Tibial nerve (tissue), 4 donors: ENCODE data around the gene GRIN2A. TPM values are rescaled to one million over a fixed set of nuclear protein-coding genes. Genes with fewer than 3 reads are reported as not detected.

Source experiments
- DNase-seq, 2 donors: peaks; one replicate each; pipeline ENCODE4 v3.0.0-alpha.2; 2019; ENCODE audit warnings: low spot score in 2 of 2
- H3K27ac ChIP-seq, 4 donors: fragments of 200-600 bp; sonication (generic) in 3 of 4; one replicate each; pipeline ENCODE4 v1.5.1; 2017 to 2019; ENCODE audit warnings: mild to moderate bottlenecking in 1 of 4
- H3K27me3 ChIP-seq, 2 donors: fragments of 200-600 bp; sonication (generic) in 1 of 2; one replicate each; pipeline versions ENCODE4 v1.5.1 to v1.6.0; 2017 to 2019
- H3K36me3 ChIP-seq, 3 donors: fragments of 200-600 bp; sonication (generic); one replicate each; pipeline ENCODE4 v1.5.1; 2018 to 2019
- H3K4me1 ChIP-seq, 4 donors: fragments of 200-600 bp; sonication (generic) in 3 of 4; one replicate each; pipeline ENCODE4 v1.5.1; 2017 to 2019
- H3K4me3 ChIP-seq, 4 donors: fragments of 200-600 bp; sonication (generic) in 3 of 4; one replicate each; pipeline ENCODE4 v1.5.1; 2017 to 2019; ENCODE audit warnings: mild to moderate bottlenecking in 1 of 4, moderate library complexity in 1 of 4
- H3K9me3 ChIP-seq, 4 donors: fragments of 200-600 bp; sonication (generic) in 3 of 4; one replicate each; pipeline ENCODE4 v1.5.1; 2017 to 2019
- CTCF ChIP-seq, 5 experiments: fragments of 200-600 bp in 3 of 5; fragments of 450-650 bp in 2 of 5; sonication (generic) in 3 of 5; IDR thresholded peaks; one replicate each; pipeline ENCODE4 v1.5.1; 2016 to 2019; ENCODE audit warnings: antibody characterized with exemption in 5 of 5, mild to moderate bottlenecking in 3 of 5, moderate library complexity in 2 of 5
- EP300 ChIP-seq, 2 donors: sonication (generic); formaldehyde crosslinking; IDR thresholded peaks; one replicate each; pipeline ENCODE4 v1.6.1; 2017; ENCODE audit warnings: antibody characterized with exemption in 2 of 2, mild to moderate bottlenecking in 1 of 2
- POLR2A ChIP-seq, 2 donors: fragments of 450-650 bp; IDR thresholded peaks; one replicate each; pipeline ENCODE4 v1.6.1; 2017; ENCODE audit warnings: antibody characterized with exemption in 2 of 2, mild to moderate bottlenecking in 2 of 2, moderate library complexity in 2 of 2
- WGBS, 2 donors: methylation state at CpG; one replicate each; pipeline ENCODE4 v1.1.5; 2018; 5-methylcytosine and 5-hydroxymethylcytosine counted together
- total RNA-seq, 4 donors: library from RNA; depleted of rRNA; stranded (reverse); fragments of >200 nt; gene quantifications; one replicate each; pipeline ENCODE4 v1.1.0, GENCODE V29; 2016

GRIN2A gene
- total RNA-seq, 4 donors from 2014 or later = under 0.01 to 0.44 (median 0.39) TPM; not detected in 1

- DNase-seq = no peak
- Histone ChIP-seq H3K27me3 (no peaks in the 10 kb centered on the region), H3K36me3 (no peaks in the 10 kb centered on the region), H3K9me3 (no peaks in the 10 kb centered on the region), H3K4me1 (no peaks in the 10 kb centered on the region), H3K4me3 (no peak overlapping the region), H3K27ac (no peak overlapping the region)
- TF ChIP-seq CTCF (IDR thresholded peaks at IDR 0.05) = no peak
- TF ChIP-seq POLR2A (IDR thresholded peaks at IDR 0.05) = no peak
- TF ChIP-seq EP300 (IDR thresholded peaks at IDR 0.05) = no peak
Observed at GRCh38 chr16:10141671-10142070, 40.6 kb downstream of the GRIN2A start.

GRCh38 chr16:10138881-10139280 lies 43.3 kb downstream of the GRIN2A start:
- H3K27ac ChIP-seq = no peak overlapping the region
- no peaks in the 10 kb centered on the region for H3K9me3 ChIP-seq
- H3K4me1 ChIP-seq = no peaks in the 10 kb centered on the region
- WGBS, 2 donors = 68 to 77% methylated on average over 5 of the region's 5 CpGs
- DNase-seq = no peak
- no peaks in the 10 kb centered on the region for H3K36me3 ChIP-seq
- TF ChIP-seq POLR2A (IDR thresholded peaks at IDR 0.05) (no peak), EP300 (IDR thresholded peaks at IDR 0.05) (no peak), CTCF (IDR thresholded peaks at IDR 0.05) (no peak)
- no peaks in the 10 kb centered on the region for H3K27me3 ChIP-seq
- no peak overlapping the region for H3K4me3 ChIP-seq

- no peak overlapping the region for H3K27ac ChIP-seq
- DNase-seq = no peak
- no peaks in the 10 kb centered on the region for H3K36me3 ChIP-seq
- WGBS, 2 donors = 89 to 90% methylated on average over 5 of the region's 5 CpGs
- H3K27me3 ChIP-seq = no peaks in the 10 kb centered on the region
- H3K4me3 ChIP-seq = no peak overlapping the region
- TF ChIP-seq CTCF (IDR thresholded peaks at IDR 0.05) (no peak), POLR2A (IDR thresholded peaks at IDR 0.05) (no peak), EP300 (IDR thresholded peaks at IDR 0.05) (no peak)
- peaks cover 0 to 5% (median 0%) of the 10 kb centered on the region in 4 donors for H3K9me3 ChIP-seq
- H3K4me1 ChIP-seq = no peaks in the 10 kb centered on the region
Observed at GRCh38 chr16:10137341-10137740, 44.9 kb downstream of the GRIN2A start.

GRCh38 chr16:10136916-10137315 lies 45.3 kb downstream of the GRIN2A start:
- H3K36me3 ChIP-seq = no peaks in the 10 kb centered on the region
- H3K27me3 ChIP-seq = no peaks in the 10 kb centered on the region
- no peak for DNase-seq
- TF ChIP-seq EP300 (IDR thresholded peaks at IDR 0.05) (no peak), CTCF (IDR thresholded peaks at IDR 0.05) (no peak), POLR2A (IDR thresholded peaks at IDR 0.05) (no peak)
- no peaks in the 10 kb centered on the region for H3K4me1 ChIP-seq
- WGBS, 2 donors = 32 to 52% methylated on average over 3 of the region's 3 CpGs
- no peak overlapping the region for H3K27ac ChIP-seq
- H3K4me3 ChIP-seq = no peak overlapping the region
- peaks cover 0 to 6% (median 0%) of the 10 kb centered on the region in 4 donors for H3K9me3 ChIP-seq

- Histone ChIP-seq H3K4me3 (no peak overlapping the region), H3K36me3 (no peaks in the 10 kb centered on the region), H3K4me1 (no peaks in the 10 kb centered on the region), H3K27ac (no peak overlapping the region), H3K9me3 (peaks cover 0 to 6% (median 0%) of the 10 kb centered on the region in 4 donors), H3K27me3 (no peaks in the 10 kb centered on the region)
- DNase-seq = no peak
- no peak for TF ChIP-seq POLR2A (IDR thresholded peaks at IDR 0.05)
- TF ChIP-seq CTCF (IDR thresholded peaks at IDR 0.05) = no peak
- WGBS, 2 donors = 66 to 79% methylated on average over 3 of the region's 3 CpGs
Observed at GRCh38 chr16:10130538-10130937, 51.7 kb downstream of the GRIN2A start.
